HG02943 (cell line): ENCODE data around the gene CAMKK1.

Experiments
- ATAC-seq: cut with Tn5 transposase; IDR thresholded peaks from one replicate; pipeline ENCODE4 v1.9.1; 2021; ENCODE audit warnings: mild to moderate bottlenecking, low read depth, moderate library complexity; ENCODE audit not compliant: unreplicated experiment

Gene CAMKK1

DNA sequence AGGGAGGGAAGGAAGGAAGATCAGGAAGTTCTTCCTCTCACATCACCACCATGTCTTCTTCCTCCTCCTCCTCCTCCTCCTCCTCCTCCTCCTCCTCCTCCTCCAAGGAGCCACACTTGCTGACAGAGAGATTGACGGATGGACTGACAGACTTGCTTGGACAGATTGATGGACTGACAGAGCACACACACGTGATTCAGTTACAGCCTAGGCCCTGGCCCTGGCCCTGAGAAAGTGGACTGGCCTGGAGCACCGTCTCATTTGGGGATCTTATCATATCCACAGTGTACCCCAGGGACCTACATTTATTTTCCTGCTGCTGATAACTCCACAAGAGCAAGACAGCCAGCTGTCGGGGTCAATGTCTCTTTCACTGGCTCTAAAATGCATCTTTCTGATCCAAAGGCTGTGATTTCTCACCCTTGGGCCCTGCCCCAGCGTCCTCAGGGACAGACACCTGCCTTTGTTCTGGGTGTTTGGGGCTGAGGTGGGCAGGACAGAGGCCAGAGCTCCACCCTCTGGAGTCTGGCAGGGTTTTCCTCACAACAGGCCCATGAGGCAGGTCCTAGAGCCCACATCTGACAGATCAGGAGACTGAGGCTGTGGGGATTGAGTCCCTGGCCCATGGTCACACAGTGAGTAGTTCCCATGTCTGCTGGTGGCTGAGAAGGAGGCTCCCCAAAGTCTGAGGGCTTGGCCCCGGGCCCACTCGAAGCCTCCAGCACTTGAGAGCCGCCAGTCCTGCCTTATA, 25.7 kb upstream of the CAMKK1 start:
- no peak for ATAC-seq

GRCh38 chr17:3917391-3917931, 24.6 kb upstream of the CAMKK1 start:
- no peak for ATAC-seq

DNA sequence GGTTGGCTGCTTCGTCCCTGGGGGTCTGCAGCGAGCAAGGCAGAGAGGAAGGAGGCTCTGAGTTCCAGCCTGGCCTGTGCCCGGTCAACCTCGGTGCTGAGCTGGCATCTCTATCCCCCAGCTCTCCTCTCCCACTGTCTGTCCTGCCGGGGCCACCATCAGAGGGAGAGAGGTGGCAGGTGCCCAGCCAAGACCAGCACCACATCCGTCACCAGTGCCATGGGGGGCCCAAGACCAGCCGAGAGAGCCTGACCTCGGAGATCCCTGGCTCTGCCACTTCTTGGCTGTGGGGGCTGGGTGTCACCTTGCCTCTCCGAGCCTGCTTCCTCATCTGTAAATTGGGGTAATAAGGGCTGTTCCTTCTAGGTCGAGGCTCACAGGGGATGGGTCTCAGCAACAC, 24.0 kb upstream of the CAMKK1 start:
- no peak for ATAC-seq

DNA sequence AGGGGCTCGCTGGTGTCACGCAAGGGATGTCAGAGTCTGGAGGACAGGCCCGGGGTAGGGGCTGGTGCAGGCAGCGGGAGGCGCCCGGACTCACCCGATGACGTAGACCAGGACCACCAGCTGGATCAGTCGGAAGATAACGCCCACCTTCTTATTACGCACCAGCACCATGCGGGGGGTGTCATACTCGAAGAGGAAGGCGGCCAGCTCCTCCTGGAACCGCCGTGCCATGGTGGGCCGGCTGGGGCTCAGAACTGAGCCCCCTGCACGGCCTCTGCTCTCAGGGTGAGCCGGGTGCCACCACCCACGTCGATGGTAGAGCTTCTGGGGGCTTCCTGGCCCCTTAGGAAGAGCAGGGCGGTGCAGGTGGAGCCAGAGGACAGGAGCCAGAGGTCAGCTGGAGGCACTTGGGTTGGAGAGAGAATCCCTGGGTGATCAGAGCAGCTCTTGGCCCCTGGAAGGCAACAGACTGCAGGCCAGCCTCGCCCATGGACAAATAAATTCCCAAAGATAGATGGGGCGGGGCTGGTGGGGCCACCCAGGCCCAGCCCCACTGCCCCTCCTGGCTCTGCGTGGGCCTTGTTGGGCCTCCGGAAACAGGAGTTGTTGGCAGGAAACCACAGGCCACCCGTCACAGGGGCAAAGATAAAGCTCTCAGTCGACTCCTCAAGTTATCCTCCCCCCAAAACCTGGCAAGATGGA, 23.3 kb upstream of the CAMKK1 start, which contains the start of gene P2RX1:
P2RX1 (minus strand) TSS at position 471 of the 702 bp plus-strand sequence; CDS start at position 231, 240 bp downstream.
- no peak for ATAC-seq

- ATAC-seq = no peak
Observed at GRCh38 chr17:3915581-3915994, 22.7 kb upstream of the CAMKK1 start.

DNA sequence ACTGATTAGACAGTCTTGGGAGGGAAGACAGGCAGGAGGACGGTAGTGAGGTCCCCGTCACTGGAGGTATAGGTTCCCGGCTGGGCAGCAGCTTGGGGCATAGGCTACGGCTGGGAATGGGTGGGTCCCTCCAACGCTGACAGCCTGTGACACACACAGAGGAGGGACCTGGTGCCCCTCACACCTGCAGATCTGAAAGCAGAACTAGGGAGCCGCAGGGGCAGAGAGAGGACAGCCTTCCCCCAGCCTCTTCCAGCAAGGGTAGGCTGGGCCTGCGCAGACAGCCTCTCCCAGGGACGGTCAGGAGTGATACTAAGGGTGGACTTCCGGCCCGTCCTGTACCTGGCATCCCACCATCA, 21.4 kb upstream of the CAMKK1 start:
- peak; percentile 50 for ATAC-seq

DNA sequence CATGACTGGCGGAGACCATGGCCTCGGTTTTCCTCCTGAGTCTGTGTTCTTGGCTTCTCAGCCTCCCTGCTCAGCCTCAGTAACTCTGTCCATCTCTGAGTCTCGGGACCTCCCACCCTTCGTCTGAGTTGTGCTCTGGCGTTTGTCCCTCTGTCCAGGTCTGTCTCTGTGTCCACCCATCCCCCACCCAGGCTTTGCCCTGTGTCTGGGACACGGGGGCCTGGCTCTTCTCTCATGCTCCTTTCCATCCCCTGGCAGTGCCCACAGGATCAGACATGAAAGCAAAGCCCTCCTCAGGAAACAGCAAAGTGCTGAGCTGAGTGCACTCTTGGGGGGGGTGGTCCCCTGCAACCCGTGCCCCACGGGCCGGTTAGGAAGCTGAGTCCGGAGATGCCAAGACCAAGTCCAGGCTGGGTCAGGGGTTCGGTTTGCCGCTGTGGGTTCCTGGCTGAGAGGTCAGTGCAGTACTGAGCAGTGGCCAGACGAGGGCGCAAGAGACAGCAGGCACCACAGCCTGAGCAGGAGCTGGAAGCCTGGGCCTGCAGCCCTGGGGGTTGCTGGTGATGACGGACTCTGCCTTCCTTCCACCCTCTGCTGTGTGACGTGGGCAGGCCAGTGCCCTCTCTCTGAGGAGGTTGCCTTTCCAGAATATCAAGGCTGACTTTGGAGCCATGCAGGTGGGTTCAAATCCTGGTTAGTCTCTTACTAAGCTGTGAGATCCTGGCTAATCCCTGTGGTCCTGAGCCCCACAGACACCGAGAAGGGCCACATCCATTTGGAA, 20.9 kb upstream of the CAMKK1 start:
- ATAC-seq = peak; percentile 43

- no peak for ATAC-seq
Observed at GRCh38 chr17:3912827-3913226, 20.0 kb upstream of the CAMKK1 start.

- ATAC-seq = peak; percentile 44
Observed at GRCh38 chr17:3911271-3912053, 18.6 kb upstream of the CAMKK1 start.

DNA sequence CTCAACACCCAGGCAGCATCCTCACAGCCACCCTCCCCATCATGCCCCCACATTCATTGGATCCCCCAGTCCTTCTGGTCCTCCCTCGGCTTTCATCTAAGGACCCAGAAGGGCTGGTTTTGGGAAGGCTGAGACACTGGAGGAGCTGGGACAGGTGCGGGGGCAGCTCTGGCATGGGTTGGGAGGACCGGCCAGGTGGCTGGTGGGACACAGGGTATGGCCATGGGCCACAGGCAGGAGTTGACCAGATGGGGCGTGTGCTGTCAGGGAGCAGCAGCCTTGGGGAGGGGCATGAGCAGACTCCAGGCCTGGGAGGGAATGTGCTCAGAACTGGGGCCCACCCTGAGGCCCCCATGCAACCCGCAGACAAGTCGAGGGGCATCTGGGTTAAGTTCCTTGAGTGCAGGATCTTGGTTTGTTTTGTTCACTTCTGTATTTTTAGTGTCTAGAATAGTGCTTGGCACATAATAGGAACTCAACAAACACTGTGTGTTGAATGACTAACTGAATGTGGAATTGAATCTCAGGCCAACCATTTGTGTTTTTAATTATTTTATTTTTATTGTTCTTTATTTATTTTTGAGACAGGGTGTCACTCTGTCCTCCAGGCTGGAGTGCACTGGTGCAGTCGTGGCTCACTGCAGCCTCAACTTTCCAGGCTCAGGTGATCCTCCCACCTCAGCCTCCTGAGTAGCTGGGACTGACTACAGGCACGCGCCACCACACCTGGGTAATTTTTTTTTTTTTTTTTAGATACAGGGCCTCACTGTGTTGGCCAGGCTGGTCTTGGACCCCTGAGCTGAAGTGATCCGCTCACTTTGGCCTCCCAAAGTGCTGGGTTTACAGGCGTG, 17.8 kb upstream of the CAMKK1 start:
- no peak for ATAC-seq

- no peak for ATAC-seq
Observed at GRCh38 chr17:3909257-3909656, 16.4 kb upstream of the CAMKK1 start.

DNA sequence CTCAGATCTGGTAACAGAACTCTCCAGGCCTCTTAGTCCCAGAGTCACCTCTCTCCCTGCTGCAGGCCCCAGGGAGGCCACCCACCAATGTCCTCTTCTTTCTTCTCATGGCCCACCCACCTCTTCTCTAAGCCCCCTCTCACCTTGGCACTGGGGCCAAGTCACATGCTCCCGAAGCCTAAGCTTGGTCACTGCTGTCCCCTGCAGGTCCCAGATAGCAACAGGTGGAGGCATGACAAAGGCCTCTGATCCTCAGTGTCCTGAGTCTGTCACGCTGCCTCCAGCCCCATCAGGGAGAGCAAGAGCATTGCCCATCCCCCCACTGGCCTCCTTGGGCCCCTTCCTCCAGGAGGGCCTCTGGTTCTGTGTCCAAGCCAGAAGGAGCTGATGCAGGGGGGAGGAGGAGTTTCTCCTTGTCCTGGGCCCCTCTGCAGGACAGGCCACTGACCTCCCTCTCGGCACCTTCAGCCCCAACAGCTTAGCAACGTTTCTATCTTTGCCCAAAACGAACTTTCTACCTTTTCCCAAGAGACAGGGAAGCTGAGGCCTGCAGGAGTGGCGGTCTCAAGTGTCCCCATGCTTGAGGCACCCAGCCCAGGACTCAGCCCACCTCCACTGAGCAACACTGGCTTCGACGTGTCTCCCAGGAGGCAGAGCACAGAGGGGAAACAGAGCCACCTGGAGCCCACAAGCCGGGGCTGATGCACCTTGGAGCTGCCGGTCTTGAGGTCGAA, 14.8 kb upstream of the CAMKK1 start:
- no peak for ATAC-seq

DNA sequence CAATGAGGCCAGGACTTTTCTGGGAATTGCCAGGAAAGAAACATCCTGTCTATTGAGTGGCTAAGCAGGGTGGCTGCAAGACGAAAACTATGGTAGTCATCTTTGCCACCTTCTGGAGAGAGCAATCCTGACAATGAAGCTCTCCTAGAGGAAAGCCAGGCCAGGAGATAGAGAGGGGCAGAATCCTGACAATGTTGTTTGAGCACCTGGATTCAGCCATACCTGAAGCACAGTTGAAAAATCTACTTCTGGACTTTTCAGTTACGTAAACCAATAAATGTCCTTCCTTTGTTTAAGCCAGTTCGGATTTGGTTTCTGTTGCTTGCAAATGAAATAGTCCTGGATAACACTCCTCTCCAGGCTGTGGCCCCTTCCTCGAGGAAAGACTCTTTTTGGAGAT, 14.0 kb upstream of the CAMKK1 start:
- no peak for ATAC-seq

- ATAC-seq = no peak
Observed at GRCh38 chr17:3905017-3905520, 12.2 kb upstream of the CAMKK1 start.

DNA sequence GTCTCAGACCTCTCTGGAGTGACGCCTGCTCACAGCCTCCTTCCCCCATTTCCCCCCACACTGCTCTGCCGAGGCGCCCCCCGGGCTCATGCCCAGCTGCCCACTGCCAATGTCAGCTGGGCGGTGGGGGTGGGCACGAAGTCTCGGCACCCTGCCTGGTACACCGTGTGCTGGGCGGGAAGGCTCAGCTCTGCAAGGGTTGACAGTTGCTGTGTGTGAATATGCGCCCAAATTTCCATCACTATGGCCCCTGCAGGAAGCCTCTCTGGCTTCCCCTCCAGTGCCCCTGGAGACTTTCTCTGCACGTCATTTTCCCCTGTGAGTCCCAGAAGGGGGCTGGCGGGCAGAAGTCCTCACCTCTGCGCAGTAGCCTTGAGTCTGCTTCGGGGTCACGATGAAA, 11.6 kb upstream of the CAMKK1 start:
- ATAC-seq = no peak

DNA sequence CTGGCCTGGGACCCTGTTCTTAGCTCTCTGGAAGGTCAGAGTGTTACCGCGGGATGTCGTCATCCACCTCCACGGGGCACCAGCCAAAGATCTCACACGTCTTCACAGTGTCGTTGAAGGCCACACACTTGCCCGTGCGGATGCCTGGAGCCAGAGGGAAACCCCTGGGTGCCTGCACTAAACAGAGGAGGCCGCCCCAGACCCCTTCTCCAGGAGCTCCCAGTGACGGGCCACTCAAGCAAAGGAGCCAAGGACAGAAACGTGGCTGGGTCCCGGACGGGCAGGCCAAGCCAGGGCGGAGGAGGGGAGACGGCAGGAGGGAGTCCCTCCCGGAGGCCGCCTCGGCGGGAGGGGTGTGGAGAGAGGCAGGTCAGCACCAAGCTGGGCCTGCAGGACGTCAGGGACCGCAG, 11.0 kb upstream of the CAMKK1 start:
- ATAC-seq = no peak

- ATAC-seq = no peak
Observed at GRCh38 chr17:3903051-3903825, 10.4 kb upstream of the CAMKK1 start.

DNA sequence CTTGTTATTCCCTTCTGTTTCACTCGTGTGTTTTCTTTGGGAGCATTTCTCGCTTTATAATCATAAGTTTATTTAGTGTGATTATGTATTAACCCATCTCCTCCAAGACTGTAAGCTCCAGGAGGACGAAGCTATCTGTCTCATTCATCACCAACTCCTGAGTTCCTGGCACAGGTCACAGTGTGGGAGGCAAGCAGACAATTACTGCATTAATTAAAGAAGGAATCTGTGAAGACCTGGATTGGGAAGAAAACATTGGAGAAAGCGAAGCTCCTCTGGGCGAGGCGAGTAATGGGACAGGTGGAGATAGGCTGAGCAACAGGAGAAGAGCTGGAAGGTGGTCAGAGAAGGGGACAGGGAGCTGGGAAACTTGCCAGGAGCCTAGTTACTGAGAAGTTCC, 7.8 kb upstream of the CAMKK1 start:
- ATAC-seq = no peak
